Measurements from ENCODE around the gene TUSC2. TPM values are rescaled to one million over a fixed set of nuclear protein-coding genes. Genes with fewer than 3 reads are reported as not detected.

The TUSC2 gene
- total and polyA plus RNA-seq, 2 of the 13 experiments (the other 11 are each of a cell fraction or from before 2014, with no cell fraction given): 36.7 to 39.1 TPM

- TF ChIP-seq AHDC1 (CRISPR knock-in tag; IDR thresholded peaks at IDR 0.05; ENCODE audit: borderline replicate concordance): no peak
- peak; percentile 31; the same call in 1 of the 2 replicates for TF ChIP-seq PAXIP1 (CRISPR knock-in tag; conservative IDR thresholded peaks at IDR 0.05)
- 0 out of 2 replicates have a peak, but pooled peaks have one; percentile 47 for TF ChIP-seq PLSCR1 (CRISPR knock-in tag; IDR thresholded peaks at IDR 0.05; ENCODE audit: borderline replicate concordance)
- TF ChIP-seq ZSCAN12 (CRISPR knock-in tag; IDR thresholded peaks at IDR 0.05): no peak
- TF ChIP-seq MTF1 (CRISPR knock-in tag; IDR thresholded peaks at IDR 0.05): peak; percentile 92
- TF ChIP-seq ZBTB26 (CRISPR knock-in tag; IDR thresholded peaks at IDR 0.05; ENCODE audit: borderline replicate concordance): peak; percentile 89
- peak; percentile 32; the same call in 1 of the 2 replicates for TF ChIP-seq ZNF3 (CRISPR knock-in tag; IDR thresholded peaks at IDR 0.05)
- TF ChIP-seq ZNF557 (CRISPR knock-in tag; IDR thresholded peaks at IDR 0.05): no peak
- TF ChIP-seq SP5 (CRISPR knock-in tag; IDR thresholded peaks at IDR 0.05; ENCODE audit: borderline replicate concordance, low read depth): peak; percentile 64; the same call in 1 of the 2 replicates
- TF ChIP-seq ZNF275 (CRISPR knock-in tag; IDR thresholded peaks at IDR 0.05; ENCODE audit: borderline replicate concordance): peak; percentile 52; the same call in 1 of the 2 replicates
- TF ChIP-seq WIZ (CRISPR knock-in tag; IDR thresholded peaks at IDR 0.05): peak; percentile 77; the same call in 1 of the 2 replicates
- peak; percentile 86; the same call in 1 of the 2 replicates for TF ChIP-seq ATF5 (CRISPR knock-in tag; IDR thresholded peaks at IDR 0.05; ENCODE audit: low read depth)
- no peak for TF ChIP-seq MBNL3 (CRISPR knock-in tag; conservative IDR thresholded peaks at IDR 0.05)
Measured at GRCh38 chr3:50350527-50351322, 22.7 kb upstream of the TUSC2 start, which contains the start of the genes CYB561D2 and NPRL2 (continued).

Measured in HepG2 (cell line).